Spinal cord (tissue), 10 donors: ENCODE data around the gene FCRL3. TPM values are rescaled to one million over a fixed set of nuclear protein-coding genes. Genes with fewer than 3 reads are reported as not detected.
A peak's percentile ranks its signal among the peaks of the same experiment; 100 is the strongest.

Source experiments
- DNase-seq, 6 donors: peaks; one replicate each; pipeline versions ENCODE4 v3.0.0 to v3.0.0-alpha.2; 2013 to 2015; ENCODE audit warnings: low spot score in 6 of 6, low read depth in 4 of 6
- H3K27ac ChIP-seq: one replicate; pipeline ENCODE4 v1.5.1; 2013; ENCODE audit warnings: low read depth, low read length, control low read depth
- H3K27me3 ChIP-seq: one replicate; pipeline ENCODE4 v1.6.1; 2013; ENCODE audit warnings: low read length; ENCODE audit not compliant: control insufficient read depth, insufficient read depth
- H3K36me3 ChIP-seq: one replicate; pipeline ENCODE4 v1.6.1; 2013; ENCODE audit warnings: low read length; ENCODE audit not compliant: control insufficient read depth, insufficient read depth
- H3K4me1 ChIP-seq: one replicate; pipeline ENCODE4 v1.6.1; 2013; ENCODE audit warnings: low read length; ENCODE audit not compliant: control insufficient read depth, insufficient read depth
- H3K4me3 ChIP-seq: one replicate; pipeline ENCODE4 v1.5.1; 2013; ENCODE audit warnings: low read depth, low read length, control low read depth
- H3K9me3 ChIP-seq: one replicate; pipeline ENCODE4 v1.6.1; 2013; ENCODE audit warnings: low read length; ENCODE audit not compliant: control insufficient read depth, insufficient read depth
- WGBS: methylation state at CpG from one replicate; pipeline ENCODE4 v1.1.5; 2013; ENCODE audit warnings: missing lambda C conversion rate; ENCODE audit not compliant: insufficient coverage; 5-methylcytosine and 5-hydroxymethylcytosine counted together
- polyA plus RNA-seq, 2 donors: library from polyadenylated mRNA; unstranded; fragments of 120-200 nt; gene quantifications; one replicate each; pipeline ENCODE4 v1.2.1, GENCODE V29; 2013; ENCODE audit not compliant: insufficient read length in 2 of 2
- total RNA-seq, 2 donors: library from RNA; depleted of rRNA in 1 of 2; stranded (reverse); fragments of 120-200 nt in 1 of 2; fragments of >200 nt in 1 of 2; gene quantifications; one replicate each; pipeline versions ENCODE4 v1.2.3 to v1.2.4, GENCODE V29; 2013 to 2014
- donor health status: healthy.

The FCRL3 gene
- total and polyA plus RNA-seq, 4 donors = under 0.01 TPM; not detected in 3

GRCh38 chr1:157691285-157691920 lies 9.2 kb downstream of the FCRL3 start:
- DNase-seq = peak; percentile 15 to 96 (median 32)
- no peak overlapping the region for H3K27ac ChIP-seq

GRCh38 chr1:157682710-157683437 lies 17.7 kb downstream of the FCRL3 start:
- no peak overlapping the region for H3K4me3 ChIP-seq
- no CpG with 5 or more reads among the region's 5 CpGs for WGBS
- no peaks in the 10 kb centered on the region for H3K36me3 ChIP-seq

More at GRCh38 chr1:157691285-157691920, 9.2 kb downstream of the FCRL3 start:
- WGBS = 54% methylated on average over 3 of the region's 5 CpGs
- H3K9me3 ChIP-seq = no peaks in the 10 kb centered on the region
- H3K27me3 ChIP-seq = no peaks in the 10 kb centered on the region
- H3K4me1 ChIP-seq = no peaks in the 10 kb centered on the region
- H3K36me3 ChIP-seq = no peaks in the 10 kb centered on the region
- no peak overlapping the region for H3K4me3 ChIP-seq

GRCh38 chr1:157678721-157679120 lies 21.8 kb downstream of the FCRL3 start:
- no peaks in the 10 kb centered on the region for H3K36me3 ChIP-seq
- no peak for DNase-seq
- peaks cover 2% of the 10 kb centered on the region for H3K9me3 ChIP-seq
- H3K27me3 ChIP-seq = no peaks in the 10 kb centered on the region
- no peaks in the 10 kb centered on the region for H3K4me1 ChIP-seq
- no peak overlapping the region for H3K27ac ChIP-seq
- no peak overlapping the region for H3K4me3 ChIP-seq
- 100% methylated on average over 1 of the region's 4 CpGs for WGBS

More at GRCh38 chr1:157682710-157683437, 17.7 kb downstream of the FCRL3 start:
- Histone ChIP-seq H3K27ac (no peak overlapping the region), H3K9me3 (no peaks in the 10 kb centered on the region), H3K4me1 (no peaks in the 10 kb centered on the region), H3K27me3 (no peaks in the 10 kb centered on the region)
- DNase-seq = no peak

- no peak for DNase-seq
- no peaks in the 10 kb centered on the region for H3K36me3 ChIP-seq
- no peak overlapping the region for H3K27ac ChIP-seq
- H3K9me3 ChIP-seq = peaks cover 4% of the 10 kb centered on the region
- H3K4me3 ChIP-seq = no peak overlapping the region
- H3K4me1 ChIP-seq = no peaks in the 10 kb centered on the region
- no peaks in the 10 kb centered on the region for H3K27me3 ChIP-seq
- WGBS = no CpG with 5 or more reads among the region's 1 CpG
These were observed 27.6 kb downstream of the FCRL3 start for GRCh38 chr1:157673008-157673407.

GRCh38 chr1:157671895-157672294 lies 28.7 kb downstream of the FCRL3 start:
- no peak overlapping the region for H3K4me3 ChIP-seq
- H3K4me1 ChIP-seq = no peaks in the 10 kb centered on the region
- no peaks in the 10 kb centered on the region for H3K27me3 ChIP-seq
- H3K27ac ChIP-seq = no peak overlapping the region
- peaks cover 4% of the 10 kb centered on the region for H3K9me3 ChIP-seq
- DNase-seq = no peak
- H3K36me3 ChIP-seq = no peaks in the 10 kb centered on the region

- Histone ChIP-seq H3K27me3 (no peaks in the 10 kb centered on the region), H3K27ac (no peak overlapping the region), H3K36me3 (no peaks in the 10 kb centered on the region), H3K9me3 (peaks cover 1% of the 10 kb centered on the region), H3K4me3 (no peak overlapping the region), H3K4me1 (no peaks in the 10 kb centered on the region)
- WGBS = 86% methylated on average over 1 of the region's 3 CpGs
- DNase-seq = no peak
These were observed 40.9 kb downstream of the FCRL3 start for GRCh38 chr1:157659576-157660247.

GRCh38 chr1:157658571-157658970 lies 42.0 kb downstream of the FCRL3 start:
- H3K27ac ChIP-seq = no peak overlapping the region
- peaks cover 1% of the 10 kb centered on the region for H3K9me3 ChIP-seq
- DNase-seq = no peak
- H3K27me3 ChIP-seq = no peaks in the 10 kb centered on the region
- no peaks in the 10 kb centered on the region for H3K36me3 ChIP-seq
- 100% methylated on average over 3 of the region's 3 CpGs for whole genome bisulfite sequencing
- no peaks in the 10 kb centered on the region for H3K4me1 ChIP-seq
- no peak overlapping the region for H3K4me3 ChIP-seq

- H3K36me3 ChIP-seq = no peaks in the 10 kb centered on the region
- H3K27ac ChIP-seq = no peak overlapping the region
- DNase-seq = no peak
- WGBS = 100% methylated on average over 1 of the region's 3 CpGs
- no peaks in the 10 kb centered on the region for H3K27me3 ChIP-seq
- no peaks in the 10 kb centered on the region for H3K9me3 ChIP-seq
- no peak overlapping the region for H3K4me3 ChIP-seq
- no peaks in the 10 kb centered on the region for H3K4me1 ChIP-seq
These were observed 47.1 kb downstream of the FCRL3 start for GRCh38 chr1:157653494-157653873.

GRCh38 chr1:157652859-157653493 lies 47.6 kb downstream of the FCRL3 start:
- no peaks in the 10 kb centered on the region for H3K27me3 ChIP-seq
- 86% methylated on average over 4 of the region's 5 CpGs for WGBS

More at GRCh38 chr1:157652859-157653493, 47.6 kb downstream of the FCRL3 start:
- Histone ChIP-seq H3K36me3 (no peaks in the 10 kb centered on the region), H3K9me3 (no peaks in the 10 kb centered on the region), H3K4me1 (no peaks in the 10 kb centered on the region), H3K4me3 (no peak overlapping the region), H3K27ac (no peak overlapping the region)
- no peak for DNase-seq
